Prostate gland (tissue), 2 donors: ENCODE measurements around the gene KRTAP2-4. TPM values are rescaled to one million over a fixed set of nuclear protein-coding genes. Genes with fewer than 3 reads are reported as not detected.
"Not testable (repeated sequence)": the region's sequence is repeated elsewhere in the genome, so short reads cannot be mapped to it uniquely, and the experiment has no call there.

Experiments
- DNase-seq: peaks from one replicate; pipeline ENCODE4 v3.0.0-alpha.2; 2019; ENCODE audit warnings: low spot score
- H3K27ac ChIP-seq, 2 donors: fragments of 200-600 bp; sonication (generic); 2 replicates each; pipeline ENCODE4 v1.5.1; 2017 to 2019
- H3K27me3 ChIP-seq: fragments of 200-600 bp; sonication (generic); replicated peaks from 2 replicates; pipeline ENCODE4 v1.5.1; 2019; ENCODE audit not compliant: insufficient read depth
- H3K36me3 ChIP-seq, 2 donors: fragments of 200-600 bp; sonication (generic); 1 replicate in 1 of 2; 2 replicates in 1 of 2; pipeline versions ENCODE4 v1.5.1 to v1.8.1; 2017 to 2019
- H3K4me1 ChIP-seq: fragments of 200-600 bp; sonication (generic); replicated peaks from 2 replicates; pipeline ENCODE4 v1.5.1; 2019
- H3K4me3 ChIP-seq, 2 donors: fragments of 200-600 bp; sonication (generic); 2 replicates each; pipeline ENCODE4 v1.5.1; 2017 to 2019
- H3K9me3 ChIP-seq: fragments of 200-600 bp; sonication (generic); 2 replicates; pipeline ENCODE4 v1.5.1; 2017
- CTCF ChIP-seq, 4 experiments: fragments of 200-600 bp in 2 of 4; fragments of 450-650 bp in 2 of 4; sonication (generic) in 2 of 4; IDR thresholded peaks; 1 replicate in 3 of 4; 2 replicates in 1 of 4; pipeline ENCODE4 v1.5.1; 2016 to 2019; ENCODE audit warnings: antibody characterized with exemption in 4 of 4, mild to moderate bottlenecking in 2 of 4, moderate library complexity in 2 of 4
- POLR2A ChIP-seq: fragments of 450-650 bp; IDR thresholded peaks from one replicate; pipeline ENCODE4 v1.6.1; 2016; ENCODE audit warnings: antibody characterized with exemption, mild to moderate bottlenecking
- POLR2AphosphoS5 ChIP-seq: sonication (generic); formaldehyde crosslinking; IDR thresholded peaks from one replicate; pipeline ENCODE4 v1.6.1; 2017; ENCODE audit warnings: antibody characterized with exemption
- WGBS: methylation state at CpG from one replicate; pipeline ENCODE4 v1.1.5; 2018; 5-methylcytosine and 5-hydroxymethylcytosine counted together
- intact Hi-C: fragments of 100-400 bp; cut with DNase I; formaldehyde crosslinking; loops from one replicate; pipeline ENCODE4 v1.14.2; 2022
- total RNA-seq, 2 donors: library from RNA; depleted of rRNA; stranded (reverse); fragments of >200 nt; gene quantifications; one replicate each; pipeline ENCODE4 v1.1.0, GENCODE V29; 2016

Gene KRTAP2-4
- total RNA-seq, 2 donors from 2014 or later = not detected

- intact Hi-C loops = no loop called here
- no peak for TF ChIP-seq CTCF (IDR thresholded peaks at IDR 0.05)
- no peak for TF ChIP-seq POLR2A
- no peak for TF ChIP-seq POLR2AphosphoS5
Observed at GRCh38 chr17:41052566-41052965, 13.1 kb downstream of the KRTAP2-4 start.

GRCh38 chr17:41049110-41049509, 16.6 kb downstream of the KRTAP2-4 start:
- Histone ChIP-seq H3K27ac (no peak overlapping the region), H3K4me3 (no peak overlapping the region), H3K4me1 (no peaks in the 10 kb centered on the region), H3K9me3 (no peaks in the 10 kb centered on the region), H3K36me3 (no peaks in the 10 kb centered on the region), H3K27me3 (no peaks in the 10 kb centered on the region)
- WGBS = 68% methylated on average over 2 of the region's 2 CpGs
- DNase-seq = no peak
- intact Hi-C loops = no loop called here
- no peak for TF ChIP-seq CTCF (IDR thresholded peaks at IDR 0.05)
- no peak for TF ChIP-seq POLR2AphosphoS5
- TF ChIP-seq POLR2A = no peak

More at GRCh38 chr17:41052566-41052965, 13.1 kb downstream of the KRTAP2-4 start:
- Histone ChIP-seq H3K27ac (no peak overlapping the region), H3K27me3 (no peaks in the 10 kb centered on the region), H3K4me3 (no peak overlapping the region), H3K9me3 (no peaks in the 10 kb centered on the region), H3K4me1 (no peaks in the 10 kb centered on the region), H3K36me3 (no peaks in the 10 kb centered on the region)
- no peak for DNase-seq

DNA sequence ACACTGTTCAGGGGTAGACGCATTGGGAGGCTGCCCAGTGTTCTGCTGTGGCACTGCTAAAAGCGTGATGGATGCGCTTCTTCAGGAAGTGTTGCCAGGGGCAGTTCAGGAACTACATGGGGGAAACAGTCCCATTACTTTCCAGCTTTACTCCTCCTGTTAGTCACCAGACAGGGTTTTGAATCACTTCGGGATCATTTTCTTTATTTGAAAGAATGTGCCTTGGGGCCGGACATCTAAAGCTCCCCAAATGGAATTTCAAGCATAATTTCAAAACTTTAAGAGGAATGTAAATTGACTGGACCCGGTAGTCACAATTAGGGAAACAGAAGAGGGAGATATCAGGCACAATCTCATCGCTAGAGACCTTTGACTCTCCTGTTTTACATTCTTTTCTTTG, 17.2 kb downstream of the KRTAP2-4 start:
- Histone ChIP-seq H3K9me3 (no peaks in the 10 kb centered on the region), H3K27ac (no peak overlapping the region), H3K4me3 (no peak overlapping the region), H3K4me1 (no peaks in the 10 kb centered on the region), H3K36me3 (no peaks in the 10 kb centered on the region), H3K27me3 (no peaks in the 10 kb centered on the region)
- DNase-seq = no peak
- intact Hi-C loops = no loop called here
- TF ChIP-seq POLR2AphosphoS5 = no peak
- no peak for TF ChIP-seq POLR2A
- no peak for TF ChIP-seq CTCF (IDR thresholded peaks at IDR 0.05)
- WGBS = 69% methylated on average over 7 of the region's 7 CpGs

DNA sequence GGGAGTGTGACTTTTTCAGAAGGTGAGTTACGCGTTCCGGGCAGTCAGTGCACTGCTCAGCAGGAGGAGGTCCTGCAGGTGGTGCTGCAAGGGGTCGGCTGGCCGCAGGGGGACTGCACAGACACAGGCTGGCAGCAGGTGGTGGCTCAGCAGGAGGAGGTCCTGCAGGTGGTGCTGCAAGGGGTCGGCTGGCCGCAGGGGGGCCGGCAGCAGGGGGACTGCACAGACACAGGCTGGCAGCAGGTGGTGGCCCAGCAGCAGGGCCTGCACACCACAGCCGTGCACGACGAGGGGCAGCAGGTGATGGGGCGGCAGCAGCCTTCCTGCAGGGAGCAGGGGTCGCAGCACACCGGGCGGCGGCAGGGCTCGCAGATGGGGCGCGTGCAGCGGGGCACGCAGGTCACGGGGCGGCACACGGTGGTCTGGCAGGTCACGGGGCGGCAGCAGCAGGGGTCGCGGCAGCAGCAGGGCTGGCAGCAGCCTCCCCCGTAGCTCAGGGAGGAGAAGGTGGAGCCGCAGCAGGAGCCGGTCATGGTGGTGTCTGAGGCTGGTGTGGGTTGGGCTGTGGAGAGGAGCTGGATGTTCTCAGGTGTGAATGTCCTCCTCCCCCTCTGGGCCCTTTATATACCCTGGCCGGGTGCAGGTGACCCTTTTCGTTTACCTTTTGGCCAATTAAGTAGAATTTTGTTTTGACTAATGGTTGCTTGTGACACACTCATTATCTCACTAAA, 18.8 kb downstream of the KRTAP2-4 start, which contains the start of gene KRTAP2-1:
Gene KRTAP2-1, minus strand, starts transcription at position 582 of the 731 bp plus-strand sequence. Its CDS starts 49 bp downstream, at position 533.
- H3K36me3 ChIP-seq, H3K4me1 ChIP-seq, H3K27ac ChIP-seq, intact Hi-C loops, DNase-seq, H3K27me3 ChIP-seq, H3K9me3 ChIP-seq, H3K4me3 ChIP-seq: not testable (repeated sequence)
- WGBS = 70% methylated on average over 10 of the region's 33 CpGs

DNA sequence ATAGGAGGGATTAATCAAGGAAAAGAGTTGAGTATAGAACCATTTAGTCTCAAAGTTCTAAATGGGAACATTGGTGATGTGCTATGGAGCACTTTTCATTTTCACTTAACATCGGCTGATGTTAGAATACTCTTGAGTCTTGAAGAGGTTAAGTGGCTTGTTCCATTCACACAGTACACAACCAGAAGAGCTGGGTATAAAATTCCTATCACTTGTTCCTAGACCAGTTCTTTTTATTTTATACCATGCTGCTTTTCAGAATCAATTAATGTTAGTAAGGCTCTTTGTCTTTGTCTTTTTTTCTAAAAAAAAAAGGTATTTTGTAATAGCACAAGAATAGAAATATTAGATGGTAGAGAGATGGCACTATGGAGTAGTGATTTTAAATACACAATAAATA, 22.7 kb downstream of the KRTAP2-4 start:
- Histone ChIP-seq H3K27ac (no peak overlapping the region), H3K36me3 (no peaks in the 10 kb centered on the region), H3K4me1 (no peaks in the 10 kb centered on the region), H3K4me3 (no peak overlapping the region), H3K9me3 (no peaks in the 10 kb centered on the region), H3K27me3 (no peaks in the 10 kb centered on the region)
- WGBS = 88% methylated on average over 1 of the region's 1 CpG
- DNase-seq = no peak
- TF ChIP-seq POLR2A (no peak), POLR2AphosphoS5 (no peak), CTCF (IDR thresholded peaks at IDR 0.05) (no peak)
- intact Hi-C loops = no loop called here

DNA sequence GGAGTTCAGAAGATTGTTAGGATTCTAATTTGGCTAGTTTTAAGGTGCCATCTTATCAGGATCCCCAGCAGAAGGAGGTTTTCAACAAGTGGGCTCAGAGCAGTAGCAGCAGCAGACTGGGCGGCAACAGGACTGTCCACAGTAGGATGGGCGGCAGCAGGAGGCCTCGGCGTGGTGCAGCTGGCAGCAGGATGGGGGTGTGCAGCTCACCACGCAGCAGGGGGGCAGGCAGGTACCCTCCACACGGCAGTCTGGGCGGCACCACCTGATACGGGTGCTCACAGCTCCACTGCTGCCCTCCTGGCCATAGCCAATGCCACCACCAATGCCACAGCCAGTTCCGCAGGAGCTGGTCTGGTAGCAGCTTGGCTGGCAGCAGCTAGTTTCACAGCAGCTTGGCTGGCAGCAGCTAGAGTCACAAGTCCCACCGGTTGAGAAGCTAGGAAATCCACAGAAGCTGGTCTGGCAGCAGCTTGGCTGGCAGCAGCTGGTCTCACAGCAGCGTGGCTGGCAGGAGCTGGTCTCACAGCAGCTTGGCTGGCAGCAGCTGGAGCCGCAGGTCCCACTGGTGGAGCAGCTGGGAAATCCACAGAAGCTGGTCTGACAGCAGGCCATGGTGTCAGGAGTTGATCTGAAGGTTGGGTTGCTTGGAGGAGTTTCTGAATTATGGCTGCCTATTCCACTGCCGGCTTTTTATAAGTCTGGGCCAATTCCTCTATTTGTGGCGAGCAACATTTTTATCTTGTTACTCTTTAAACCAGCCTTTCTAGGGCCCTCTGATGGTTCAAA, 24.7 kb downstream of the KRTAP2-4 start, which contains the start of gene KRTAP1-1:
Gene KRTAP1-1, minus strand, starts transcription at position 668 of the 789 bp plus-strand sequence. Its CDS starts 53 bp downstream, at position 615.
- H3K27ac ChIP-seq, H3K9me3 ChIP-seq, H3K27me3 ChIP-seq, H3K4me3 ChIP-seq, intact Hi-C loops, H3K36me3 ChIP-seq, H3K4me1 ChIP-seq: not testable (repeated sequence)
- DNase-seq = peak; percentile 50
- 52% methylated on average over 12 of the region's 14 CpGs for WGBS
